Measurements from ENCODE around the gene HIP1R.

Gene HIP1R

DNA sequence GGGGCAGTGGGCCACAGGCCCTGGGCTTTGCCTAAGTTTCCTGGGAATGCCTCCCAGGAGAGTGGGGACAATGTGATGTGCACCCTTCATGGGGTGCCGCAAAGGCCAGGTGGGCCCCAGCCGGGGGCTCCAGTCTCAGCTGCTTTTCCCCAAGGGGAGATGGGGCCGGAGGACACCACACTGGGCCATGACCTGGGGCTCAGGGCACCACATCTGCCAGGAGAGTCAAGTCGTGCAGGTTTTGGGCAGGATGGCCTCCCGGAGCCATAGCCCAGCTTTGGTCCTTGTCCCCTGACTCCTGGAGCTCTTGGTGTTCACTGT, 12.2 kb downstream of the HIP1R start:
- no peak for DNase-seq (ENCODE audit: low read depth)

DNA sequence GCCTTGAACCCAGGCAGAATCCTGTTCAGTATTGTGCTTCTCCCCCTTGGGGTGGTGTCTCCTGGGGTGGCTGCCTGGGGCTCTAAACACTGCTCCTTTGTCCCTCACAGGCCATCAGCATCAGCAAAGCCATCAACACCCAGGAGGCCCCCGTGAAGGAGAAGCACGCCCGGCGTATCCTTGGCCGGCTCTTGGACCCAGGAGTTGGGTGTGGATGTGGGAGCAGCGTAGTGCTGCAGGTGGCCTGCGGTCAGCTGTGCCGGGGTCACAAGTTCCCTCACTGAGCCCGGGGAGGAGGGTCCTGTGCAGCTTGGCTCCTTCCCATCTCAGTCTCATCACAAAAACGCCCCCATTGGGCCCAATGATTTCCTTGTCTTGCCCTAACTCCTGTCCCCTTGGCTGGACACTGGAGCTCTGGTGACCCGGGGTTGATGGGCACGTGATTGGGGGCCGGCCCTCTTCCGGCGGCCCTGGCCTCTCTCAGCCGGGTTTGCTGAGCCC, 12.7 kb downstream of the HIP1R start:
- no peak for DNase-seq (ENCODE audit: low read depth)

- DNase-seq (ENCODE audit: low read depth) = no peak
These were observed 13.5 kb downstream of the HIP1R start for GRCh38 chr12:122848471-122849351.

DNA sequence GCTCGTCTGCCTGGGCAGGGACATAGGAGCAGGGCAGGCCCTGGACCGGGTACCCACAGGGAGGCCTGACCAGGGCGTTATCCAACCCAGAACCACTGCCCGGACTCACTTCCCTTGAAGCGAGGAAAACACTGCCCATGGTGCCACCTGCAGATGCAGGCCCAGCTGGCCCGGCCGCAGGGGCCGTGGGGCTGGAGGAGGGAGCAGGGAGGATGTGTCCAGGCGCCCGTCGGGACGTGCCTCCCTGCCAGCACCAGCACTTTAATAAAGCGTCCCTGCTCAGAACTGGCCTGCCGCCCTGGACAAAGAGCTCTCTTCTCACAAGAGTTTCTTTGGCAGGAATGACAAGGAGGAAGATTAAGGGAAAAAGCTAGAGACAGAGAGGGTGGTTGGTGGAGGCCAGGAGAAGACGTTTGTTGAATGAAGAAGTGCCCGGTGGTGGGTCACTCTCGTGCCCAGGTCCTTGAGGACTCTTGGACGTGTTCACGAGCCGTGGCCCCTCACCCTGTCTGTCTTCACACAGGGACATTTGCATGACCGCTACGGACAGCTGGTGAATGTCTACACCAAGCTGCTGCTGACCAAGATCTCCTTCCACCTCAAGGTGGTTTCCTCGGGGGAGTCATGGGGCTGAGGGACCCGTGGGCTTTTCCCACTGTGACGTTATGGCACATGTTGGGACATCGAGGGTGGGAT, 14.2 kb downstream of the HIP1R start:
- no peak for DNase-seq (ENCODE audit: low read depth)

GRCh38 chr12:122850048-122850445, 14.8 kb downstream of the HIP1R start:
- no peak for DNase-seq (ENCODE audit: low read depth)

DNA sequence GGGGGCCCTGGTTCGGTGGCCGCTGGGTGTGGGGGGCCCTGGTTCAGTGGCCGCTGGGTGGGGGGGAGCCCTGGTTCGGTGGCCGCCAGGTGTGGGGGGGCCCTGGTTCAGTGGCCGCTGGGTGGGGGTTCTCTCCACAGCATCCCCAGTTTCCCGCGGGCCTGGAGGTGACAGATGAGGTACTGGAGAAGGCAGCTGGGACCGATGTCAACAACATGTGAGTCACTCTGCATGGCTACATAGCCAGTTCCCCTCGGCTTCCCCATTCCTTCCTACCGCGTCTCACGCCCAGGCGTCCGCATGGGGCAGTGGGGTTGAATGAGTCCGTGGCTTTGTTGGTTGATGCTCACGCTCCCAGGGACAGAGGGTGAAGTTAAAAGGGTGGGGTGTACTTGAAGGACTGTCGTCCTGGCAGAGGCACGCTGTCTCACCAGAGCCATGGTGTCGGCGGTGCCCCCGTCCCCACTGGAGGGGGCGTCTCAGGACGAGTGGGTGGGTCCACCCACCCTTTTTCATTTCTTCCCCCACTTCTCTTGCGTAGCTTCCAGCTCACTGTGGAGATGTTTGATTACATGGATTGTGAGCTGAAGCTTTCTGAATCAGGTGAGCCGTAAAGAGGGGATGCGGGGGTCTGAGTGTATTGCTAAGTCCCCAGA, 15.6 kb downstream of the HIP1R start:
- DNase-seq (ENCODE audit: low read depth) = no peak

DNA sequence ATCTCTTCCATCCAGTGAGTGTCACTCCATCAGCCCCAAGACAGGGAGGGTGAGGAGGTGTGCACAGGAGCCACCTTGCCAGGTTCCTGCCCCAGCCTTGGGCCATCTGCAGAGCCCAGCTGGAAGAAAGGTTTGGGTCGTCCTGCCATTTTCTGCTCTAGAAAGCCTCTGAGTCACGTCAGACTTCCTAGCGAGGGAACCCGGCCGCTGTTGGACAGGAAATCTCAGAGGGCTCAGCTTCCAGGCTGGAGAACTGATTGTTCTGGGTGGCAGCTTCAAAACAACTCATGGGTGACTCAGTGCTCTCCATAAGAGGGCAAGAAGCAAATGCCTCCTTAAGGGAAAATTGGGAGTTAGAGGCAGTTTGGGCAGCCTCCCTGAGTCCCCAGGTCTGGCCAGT, 16.6 kb downstream of the HIP1R start:
- peak; percentile 71 for DNase-seq (ENCODE audit: low read depth)

DNA sequence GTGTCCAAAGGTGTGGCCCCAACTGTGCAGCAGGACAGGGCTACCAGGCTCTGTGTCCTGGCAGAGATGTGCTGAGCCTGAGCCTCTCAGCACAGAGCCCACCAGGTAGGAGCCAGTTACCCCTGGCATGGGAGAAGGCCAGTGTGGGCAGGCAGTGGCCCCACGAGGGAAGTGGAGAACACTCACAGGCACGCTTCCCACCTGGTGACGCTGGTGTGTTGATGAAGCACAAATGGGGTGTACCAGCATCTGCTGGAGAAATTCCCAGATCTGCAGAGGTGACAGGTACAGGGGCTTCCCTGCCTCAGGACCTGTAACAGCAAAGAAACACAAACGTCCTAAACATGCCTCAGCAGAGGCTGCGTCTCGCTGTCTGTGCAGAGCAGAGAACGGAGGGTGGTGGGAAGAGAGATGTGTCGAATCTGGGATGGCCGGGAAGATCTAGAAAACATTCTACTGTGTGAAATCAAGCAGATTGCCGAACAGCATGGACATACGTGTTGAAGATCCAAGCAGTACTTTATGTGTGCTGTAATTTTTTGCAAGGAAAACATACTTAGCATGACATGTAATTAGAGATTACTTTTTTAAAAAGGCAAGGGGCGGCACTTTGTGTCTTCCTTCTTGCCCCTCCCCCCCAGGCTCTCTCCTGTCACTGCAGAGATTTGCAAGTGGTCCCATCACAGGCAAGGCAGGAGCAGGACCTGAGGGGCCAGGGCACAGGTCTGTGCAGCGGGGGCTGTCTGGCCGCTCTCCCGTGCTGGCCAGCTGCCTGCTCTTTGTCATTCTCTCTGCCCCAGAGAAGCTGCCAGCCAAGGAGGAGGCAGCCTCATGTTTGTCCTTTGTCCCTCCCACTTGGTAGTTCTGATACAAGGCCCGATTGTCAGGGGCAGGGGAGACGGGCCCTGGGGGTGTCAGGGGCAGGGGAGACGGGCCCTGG, 17.3 kb downstream of the HIP1R start:
- DNase-seq (ENCODE audit: low read depth) = no peak

DNA sequence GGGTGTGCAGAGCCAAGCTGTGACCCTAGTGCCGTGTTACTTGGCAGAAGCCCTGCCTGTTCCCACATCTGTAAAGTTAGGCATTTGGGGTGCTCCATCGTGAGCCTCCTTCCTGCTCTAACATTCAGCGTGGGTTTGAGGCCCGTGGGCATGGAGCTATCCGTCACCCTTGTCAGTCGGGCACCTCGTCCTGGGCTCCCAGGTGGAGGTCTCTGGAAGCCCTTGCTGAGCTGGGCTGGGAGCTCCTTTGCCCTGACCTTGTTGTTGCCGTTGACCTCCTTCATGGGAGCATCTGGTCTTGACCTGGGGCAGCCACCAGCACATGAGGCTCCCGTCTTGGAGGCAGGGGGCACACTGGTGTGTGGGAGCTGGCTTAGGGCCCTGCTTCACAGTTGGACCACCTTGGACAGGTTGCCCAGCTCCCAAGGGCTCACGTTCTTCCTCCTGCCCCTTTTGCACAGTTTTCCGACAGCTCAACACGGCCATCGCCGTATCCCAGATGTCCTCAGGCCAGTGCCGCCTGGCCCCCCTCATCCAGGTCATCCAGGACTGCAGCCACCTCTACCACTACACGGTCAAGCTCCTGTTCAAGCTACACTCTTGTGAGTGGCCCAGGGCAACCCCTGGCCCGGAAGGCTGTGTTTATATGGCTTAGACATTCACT, 18.5 kb downstream of the HIP1R start:
- DNase-seq (ENCODE audit: low read depth) = no peak

DNA sequence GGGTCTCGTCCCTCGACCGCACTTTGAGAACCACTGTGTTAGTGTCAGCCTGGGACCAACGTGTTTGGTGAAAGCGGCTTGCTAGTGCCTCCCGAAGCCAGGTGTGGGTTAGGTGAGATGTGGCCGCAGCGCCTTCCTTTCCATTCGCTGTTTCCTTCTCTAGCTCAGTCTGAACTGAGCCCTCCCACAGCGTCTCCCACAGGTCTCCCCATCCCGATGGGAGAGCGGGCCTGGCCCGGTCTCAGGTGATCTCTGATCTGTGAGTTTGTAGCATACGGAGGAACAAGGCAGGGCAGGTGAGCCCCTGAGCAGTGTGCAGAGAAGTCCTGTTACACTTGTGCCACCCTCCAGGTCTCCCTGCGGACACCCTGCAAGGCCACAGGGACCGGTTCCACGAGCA, 19.3 kb downstream of the HIP1R start:
- DNase-seq (ENCODE audit: low read depth) = no peak

GRCh38 chr12:122855071-122855829, 20.0 kb downstream of the HIP1R start:
- no peak for DNase-seq (ENCODE audit: low read depth)

DNA sequence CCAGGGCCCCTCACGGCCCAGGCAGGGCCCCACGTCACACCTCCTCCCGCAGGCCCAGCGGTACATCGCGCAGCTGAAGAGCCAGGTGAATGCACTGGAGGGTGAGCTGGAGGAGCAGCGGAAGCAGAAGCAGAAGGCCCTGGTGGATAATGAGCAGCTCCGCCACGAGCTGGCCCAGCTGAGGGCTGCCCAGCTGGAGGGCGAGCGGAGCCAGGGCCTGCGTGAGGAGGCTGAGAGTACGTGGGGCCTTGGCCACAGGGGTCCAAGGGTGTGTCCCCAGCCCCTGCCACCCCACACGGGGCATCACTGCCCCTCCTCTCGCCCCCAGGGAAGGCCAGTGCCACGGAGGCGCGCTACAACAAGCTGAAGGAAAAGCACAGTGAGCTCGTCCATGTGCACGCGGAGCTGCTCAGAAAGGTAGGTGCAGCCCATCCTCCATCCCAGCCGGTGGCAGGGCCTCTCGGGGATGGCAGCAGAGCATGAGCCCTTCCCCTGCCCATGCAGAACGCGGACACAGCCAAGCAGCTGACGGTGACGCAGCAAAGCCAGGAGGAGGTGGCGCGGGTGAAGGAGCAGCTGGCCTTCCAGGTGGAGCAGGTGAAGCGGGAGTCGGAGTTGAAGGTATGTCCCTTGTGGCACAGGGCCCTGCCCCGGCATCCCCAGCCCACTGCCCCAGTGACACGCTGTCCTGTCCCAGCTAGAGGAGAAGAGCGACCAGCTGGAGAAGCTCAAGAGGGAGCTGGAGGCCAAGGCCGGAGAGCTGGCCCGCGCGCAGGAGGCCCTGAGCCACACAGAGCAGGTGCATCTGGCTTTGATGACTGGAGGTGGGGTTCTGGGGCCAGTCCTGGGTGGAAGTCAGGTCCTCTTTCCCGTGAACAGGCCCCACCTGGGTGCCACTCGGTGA, 20.9 kb downstream of the HIP1R start:
- DNase-seq (ENCODE audit: low read depth) = no peak

DNA sequence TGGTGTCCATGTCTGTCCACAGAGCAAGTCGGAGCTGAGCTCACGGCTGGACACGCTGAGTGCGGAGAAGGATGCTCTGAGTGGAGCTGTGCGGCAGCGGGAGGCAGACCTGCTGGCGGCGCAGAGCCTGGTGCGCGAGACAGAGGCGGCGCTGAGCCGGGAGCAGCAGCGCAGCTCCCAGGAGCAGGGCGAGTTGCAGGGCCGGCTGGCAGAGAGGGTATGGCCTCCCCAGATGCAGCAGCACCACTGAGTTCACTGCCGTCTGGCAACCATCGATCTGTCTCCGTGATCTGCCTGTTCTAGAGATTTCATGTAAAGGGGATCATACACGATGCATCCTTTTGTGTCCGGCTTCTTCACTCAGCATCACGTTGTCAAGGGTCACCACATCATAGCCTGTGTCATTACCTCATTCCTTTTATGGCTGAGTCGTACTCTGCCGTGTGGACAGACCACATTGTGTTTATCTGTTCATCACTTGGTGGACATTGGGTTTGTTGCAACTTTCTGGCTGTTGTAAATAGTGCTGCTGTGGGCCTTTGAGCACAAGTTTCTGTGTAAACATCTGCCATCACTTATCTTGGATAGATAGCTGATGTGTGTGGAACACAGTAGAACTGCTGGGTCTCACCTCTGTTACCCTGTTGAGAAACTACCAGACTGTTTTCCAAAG, 21.9 kb downstream of the HIP1R start:
- DNase-seq (ENCODE audit: low read depth) = no peak

GRCh38 chr12:122858171-122858570, 22.9 kb downstream of the HIP1R start:
- no peak for DNase-seq (ENCODE audit: low read depth)

DNA sequence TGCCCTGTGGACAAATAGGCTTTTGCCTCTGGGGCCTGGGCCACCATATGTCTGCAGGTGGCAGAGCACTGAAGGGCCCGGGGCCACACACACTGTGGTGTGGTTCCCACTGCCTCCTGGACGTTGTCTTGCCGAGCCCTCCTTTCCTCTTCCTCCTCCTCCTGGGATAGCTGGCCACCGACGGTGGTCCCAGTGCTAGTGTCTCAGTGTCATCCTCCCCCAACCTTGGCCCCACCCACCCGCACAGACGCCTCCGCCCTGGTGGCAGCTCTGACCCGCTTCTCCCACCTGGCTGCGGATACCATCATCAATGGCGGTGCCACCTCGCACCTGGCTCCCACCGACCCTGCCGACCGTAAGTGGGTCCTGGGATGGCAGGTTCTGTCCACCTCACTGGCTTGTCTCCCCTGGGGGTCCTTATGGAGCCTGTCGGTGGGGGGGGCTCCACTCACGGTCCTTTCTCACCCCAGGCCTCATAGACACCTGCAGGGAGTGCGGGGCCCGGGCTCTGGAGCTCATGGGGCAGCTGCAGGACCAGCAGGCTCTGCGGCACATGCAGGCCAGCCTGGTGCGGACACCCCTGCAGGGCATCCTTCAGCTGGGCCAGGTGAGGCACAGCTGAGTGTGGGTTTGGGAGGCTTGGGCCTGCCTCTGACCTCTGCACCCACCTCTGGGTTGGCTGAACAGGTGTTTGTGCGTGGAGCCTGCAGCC, 23.5 kb downstream of the HIP1R start:
- no peak for DNase-seq (ENCODE audit: low read depth)

- DNase-seq (ENCODE audit: low read depth) = no peak
These were observed 24.2 kb downstream of the HIP1R start for GRCh38 chr12:122859303-122860039.

DNA sequence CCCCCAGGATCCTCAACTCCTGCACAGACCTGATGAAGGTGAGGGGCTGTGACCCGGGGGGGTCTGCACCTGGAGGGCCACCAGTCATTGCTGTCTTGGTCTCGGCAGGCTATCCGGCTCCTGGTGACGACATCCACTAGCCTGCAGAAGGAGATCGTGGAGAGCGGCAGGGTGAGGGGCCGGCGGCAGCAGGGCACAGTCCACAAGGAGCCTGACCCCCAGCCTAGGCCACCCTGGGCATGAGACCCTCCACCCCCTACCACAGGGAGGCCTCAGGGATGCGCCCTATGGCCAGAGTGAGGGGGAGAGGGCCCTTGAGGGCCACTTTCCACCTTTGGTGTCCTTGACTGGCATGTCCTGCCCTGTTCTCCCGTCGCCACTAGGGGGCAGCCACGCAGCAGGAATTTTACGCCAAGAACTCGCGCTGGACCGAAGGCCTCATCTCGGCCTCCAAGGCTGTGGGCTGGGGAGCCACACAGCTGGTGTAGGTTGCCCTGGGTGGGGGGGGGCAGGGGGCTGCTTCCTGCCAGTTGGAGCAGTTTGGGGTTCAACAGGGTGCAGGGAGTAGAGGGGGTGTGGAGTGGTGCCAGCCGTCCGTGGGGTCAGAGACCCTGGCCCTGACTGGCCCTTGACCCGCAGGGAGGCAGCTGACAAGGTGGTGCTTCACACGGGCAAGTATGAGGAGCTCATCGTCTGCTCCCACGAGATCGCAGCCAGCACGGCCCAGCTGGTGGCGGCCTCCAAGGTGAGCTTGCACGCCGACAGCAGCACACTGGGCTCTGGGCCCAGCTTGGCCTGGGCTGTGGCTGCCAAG, 25.0 kb downstream of the HIP1R start:
- DNase-seq (ENCODE audit: low read depth) = peak; percentile 51
